Peyer's patch (tissue), 4 donors: Measurements from ENCODE around the gene MTCL1.

ENCODE experiments used
- POLR2A ChIP-seq, 2 donors: fragments of 450-650 bp; IDR thresholded peaks; one replicate each; pipeline ENCODE4 v1.5.1; 2017; ENCODE audit warnings: antibody characterized with exemption in 2 of 2, mild to moderate bottlenecking in 2 of 2, moderate library complexity in 2 of 2
- TF ChIP-seq, protein P1 (sequence below), 6 experiments: fragments of 450-650 bp in 4 of 6; fragments of 200-600 bp in 2 of 6; sonication (generic) in 1 of 6; IDR thresholded peaks; one replicate each; pipeline ENCODE4 v1.5.1; 2017 to 2019; ENCODE audit warnings: antibody characterized with exemption in 6 of 6, mild to moderate bottlenecking in 3 of 6, moderate library complexity in 1 of 6

DNA sequence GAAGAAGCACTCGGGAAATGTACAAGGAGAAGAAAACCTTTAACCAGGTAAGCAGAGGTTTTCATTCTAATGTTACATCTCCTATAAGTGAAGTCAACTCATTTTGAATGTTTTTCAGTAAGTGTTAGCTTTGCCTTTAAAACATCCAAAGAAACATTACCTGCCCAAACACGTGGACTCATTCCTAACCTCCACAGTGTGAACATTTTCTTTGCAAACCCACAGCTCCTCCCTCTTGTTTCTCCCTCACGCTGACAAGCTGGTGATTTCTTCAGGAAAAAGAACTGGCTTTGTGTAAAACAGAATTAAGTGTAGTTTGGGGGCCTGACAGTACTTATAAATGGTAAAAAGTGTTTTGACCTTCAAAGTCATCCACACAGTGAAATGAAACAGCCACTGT, 72.5 kb downstream of the MTCL1 start:
- TF ChIP-seq POLR2A (IDR thresholded peaks at IDR 0.05): no peak
- TF ChIP-seq, protein P1, sequence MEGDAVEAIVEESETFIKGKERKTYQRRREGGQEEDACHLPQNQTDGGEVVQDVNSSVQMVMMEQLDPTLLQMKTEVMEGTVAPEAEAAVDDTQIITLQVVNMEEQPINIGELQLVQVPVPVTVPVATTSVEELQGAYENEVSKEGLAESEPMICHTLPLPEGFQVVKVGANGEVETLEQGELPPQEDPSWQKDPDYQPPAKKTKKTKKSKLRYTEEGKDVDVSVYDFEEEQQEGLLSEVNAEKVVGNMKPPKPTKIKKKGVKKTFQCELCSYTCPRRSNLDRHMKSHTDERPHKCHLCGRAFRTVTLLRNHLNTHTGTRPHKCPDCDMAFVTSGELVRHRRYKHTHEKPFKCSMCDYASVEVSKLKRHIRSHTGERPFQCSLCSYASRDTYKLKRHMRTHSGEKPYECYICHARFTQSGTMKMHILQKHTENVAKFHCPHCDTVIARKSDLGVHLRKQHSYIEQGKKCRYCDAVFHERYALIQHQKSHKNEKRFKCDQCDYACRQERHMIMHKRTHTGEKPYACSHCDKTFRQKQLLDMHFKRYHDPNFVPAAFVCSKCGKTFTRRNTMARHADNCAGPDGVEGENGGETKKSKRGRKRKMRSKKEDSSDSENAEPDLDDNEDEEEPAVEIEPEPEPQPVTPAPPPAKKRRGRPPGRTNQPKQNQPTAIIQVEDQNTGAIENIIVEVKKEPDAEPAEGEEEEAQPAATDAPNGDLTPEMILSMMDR (IDR thresholded peaks at IDR 0.05): no peak
